DMS153 (cell line): ENCODE results near the gene TJP3.

Source experiments
- DNase-seq: peaks from one replicate; lab custom pipeline; 2025; lab: John Stamatoyannopoulos, UW

Gene TJP3

GRCh38 chr19:3784607-3785450 lies 76.6 kb downstream of the TJP3 start:
- no peak for DNase-seq

GRCh38 chr19:3785451-3785937 lies 77.3 kb downstream of the TJP3 start:
- DNase-seq = no peak

GRCh38 chr19:3785938-3786824 lies 78.0 kb downstream of the TJP3 start, which contains the start of gene MATK:
MATK (minus strand) TSS chr19:3786381; CDS start chr19:3785135, 1,246 bp downstream.
- no peak for DNase-seq

GRCh38 chr19:3788996-3789778 lies 81.0 kb downstream of the TJP3 start:
- DNase-seq = no peak

GRCh38 chr19:3790209-3790734 lies 82.1 kb downstream of the TJP3 start:
- DNase-seq = no peak

GRCh38 chr19:3790941-3791340 lies 82.8 kb downstream of the TJP3 start:
- no peak for DNase-seq

GRCh38 chr19:3792114-3792513 lies 83.9 kb downstream of the TJP3 start:
- DNase-seq = no peak

GRCh38 chr19:3793799-3794198 lies 85.6 kb downstream of the TJP3 start:
- no peak for DNase-seq

- no peak for DNase-seq
Observed at GRCh38 chr19:3796358-3796757, 88.2 kb downstream of the TJP3 start.

- no peak for DNase-seq
Observed at GRCh38 chr19:3798137-3798536, 90.0 kb downstream of the TJP3 start.
